Activated CD8-positive, alpha-beta memory T cell treated with anti-CD3 and anti-CD28 coated beads for 36 hours (primary cell): ENCODE results near the gene MIER1. TPM values are rescaled to one million over a fixed set of nuclear protein-coding genes. Genes with fewer than 3 reads are reported as not detected.

Experiments used
- CTCF ChIA-PET: fragments of 350-600 bp; sonication (Branson Sonifier 250); formaldehyde crosslinking; loops from one replicate; lab custom pipeline; 2021; ENCODE audit warnings: antibody characterized with exemption; lab: Charles Lee
- POLR2A ChIA-PET: fragments of 350-600 bp; sonication (Branson Sonifier 250); formaldehyde crosslinking; loops from one replicate; lab custom pipeline; 2021; ENCODE audit warnings: antibody characterized with exemption; lab: Charles Lee
- total RNA-seq, 2 experiments: library from RNA; stranded (reverse); gene quantifications; one replicate each; pipeline ENCODE4 v1.2.3, GENCODE V29; 2021

Gene MIER1
- total RNA-seq, 2 experiments from 2014 or later: 46.3 to 48.0 TPM

DNA sequence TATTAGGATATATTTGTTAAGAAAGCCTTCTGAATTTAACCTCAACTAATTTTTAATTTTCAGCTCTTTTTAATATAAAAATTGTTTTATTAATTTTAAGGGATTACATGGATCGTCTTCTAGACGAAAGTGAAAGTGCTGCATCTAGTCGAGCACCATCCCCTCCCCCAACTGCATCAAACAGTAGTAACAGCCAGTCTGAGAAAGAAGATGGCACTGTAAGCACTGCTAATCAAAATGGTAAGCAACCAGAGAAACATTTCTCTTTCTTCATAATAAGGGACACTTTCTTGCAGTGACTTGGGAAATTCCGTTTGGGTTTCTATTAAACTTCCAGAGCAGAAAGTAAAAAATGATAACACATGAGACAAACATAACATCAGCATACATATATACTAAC is 56.9 kb downstream of the MIER1 start:
- POLR2A ChIA-PET: no interaction called here
- CTCF ChIA-PET: no interaction called here

DNA sequence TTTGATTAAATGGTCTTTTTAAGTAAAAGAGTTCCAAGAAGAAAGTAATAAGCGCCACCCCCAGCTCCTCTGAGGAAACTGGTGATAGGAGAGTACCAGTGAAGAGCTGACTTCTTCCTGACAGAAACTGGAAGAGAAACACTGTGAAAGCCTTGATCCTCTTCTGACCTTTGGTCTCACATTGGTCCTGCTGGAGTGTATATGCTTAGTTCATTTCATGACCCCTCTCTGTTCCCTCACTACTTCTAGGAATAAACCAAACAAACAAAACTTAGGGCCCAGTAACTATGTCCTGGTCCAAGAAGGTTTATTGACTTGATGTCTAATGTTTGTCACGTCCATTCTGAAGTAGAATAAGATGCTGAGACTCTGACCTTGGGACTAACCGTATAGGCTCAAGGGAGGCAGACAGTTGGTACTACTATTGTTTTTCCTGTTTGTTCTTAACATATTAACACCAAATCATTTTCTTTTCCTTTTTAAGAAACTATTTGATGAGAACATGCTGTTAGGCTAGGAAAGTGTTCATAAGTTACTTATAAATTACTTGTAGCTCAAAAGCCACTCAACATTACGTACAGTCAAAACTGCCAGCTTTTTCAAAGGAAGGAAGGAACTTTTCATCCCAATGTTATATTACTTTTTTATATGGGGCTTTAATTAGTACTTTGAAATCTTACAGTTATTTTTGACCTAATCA is 57.9 kb downstream of the MIER1 start:
- ChIA-PET POLR2A (no interaction called here), CTCF (no interaction called here)

DNA sequence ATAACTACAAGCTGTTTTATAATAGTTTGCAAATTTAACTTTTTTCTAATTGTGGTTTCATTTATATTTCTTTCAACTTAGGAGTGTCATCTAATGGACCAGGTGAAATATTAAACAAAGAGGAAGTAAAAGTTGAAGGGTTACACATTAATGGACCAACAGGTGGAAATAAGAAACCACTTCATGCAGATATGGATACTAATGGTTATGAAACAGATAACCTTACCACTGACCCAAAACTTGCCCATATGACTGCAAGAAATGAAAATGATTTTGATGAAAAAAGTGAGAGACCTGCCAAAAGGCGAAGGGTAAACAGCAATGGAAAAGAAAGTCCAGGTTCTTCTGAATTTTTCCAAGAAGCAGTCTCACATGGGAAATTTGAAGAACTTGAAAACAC is 59.7 kb downstream of the MIER1 start:
- ChIA-PET CTCF (no interaction called here), POLR2A (no interaction called here)

DNA sequence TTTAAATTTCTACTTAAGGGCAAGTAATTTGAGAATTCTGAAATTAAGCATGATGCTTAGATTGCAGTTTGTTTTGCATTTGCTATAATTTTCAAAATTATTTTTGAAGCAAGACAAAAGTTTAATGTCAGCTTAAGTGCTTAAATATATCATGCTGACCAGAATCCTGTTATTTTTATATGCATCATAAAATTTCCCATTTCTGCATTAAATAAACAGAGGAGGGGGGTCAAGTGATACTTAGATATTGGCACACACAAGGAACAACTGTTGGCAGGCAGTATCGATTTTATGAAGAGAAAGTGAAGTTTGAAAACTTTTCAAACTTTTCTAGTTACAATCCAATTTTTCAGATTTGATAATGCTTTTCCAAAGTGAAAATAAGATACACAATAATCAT is 61.0 kb downstream of the MIER1 start:
- CTCF ChIA-PET: interaction anchor here (0.6 to 0.7 kb wide), 2 partner anchors 17 to 30 kb away, joined by 3 to 4 read pairs; no protein-coding TSS in a partner anchor
- POLR2A ChIA-PET: no interaction called here

DNA sequence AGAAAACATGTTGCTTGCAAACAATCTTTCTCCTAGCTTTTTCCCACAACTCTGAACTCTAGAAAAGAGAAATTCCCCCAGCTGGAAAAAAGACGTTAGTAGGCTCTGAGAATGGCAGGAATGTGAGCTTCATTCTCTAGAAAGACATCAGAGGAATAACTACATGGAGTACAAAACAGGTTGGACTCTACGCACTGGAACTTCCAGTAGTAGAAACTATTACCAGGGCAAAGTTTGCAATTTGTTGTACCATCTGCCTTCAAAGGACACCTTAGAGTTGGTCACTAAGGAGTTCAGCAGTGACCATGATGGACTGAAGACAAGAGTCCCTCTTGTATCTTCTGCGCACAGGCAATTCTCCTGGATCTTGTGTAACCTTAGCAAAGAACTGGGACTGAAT is 68.3 kb downstream of the MIER1 start:
- CTCF ChIA-PET: no interaction called here

DNA sequence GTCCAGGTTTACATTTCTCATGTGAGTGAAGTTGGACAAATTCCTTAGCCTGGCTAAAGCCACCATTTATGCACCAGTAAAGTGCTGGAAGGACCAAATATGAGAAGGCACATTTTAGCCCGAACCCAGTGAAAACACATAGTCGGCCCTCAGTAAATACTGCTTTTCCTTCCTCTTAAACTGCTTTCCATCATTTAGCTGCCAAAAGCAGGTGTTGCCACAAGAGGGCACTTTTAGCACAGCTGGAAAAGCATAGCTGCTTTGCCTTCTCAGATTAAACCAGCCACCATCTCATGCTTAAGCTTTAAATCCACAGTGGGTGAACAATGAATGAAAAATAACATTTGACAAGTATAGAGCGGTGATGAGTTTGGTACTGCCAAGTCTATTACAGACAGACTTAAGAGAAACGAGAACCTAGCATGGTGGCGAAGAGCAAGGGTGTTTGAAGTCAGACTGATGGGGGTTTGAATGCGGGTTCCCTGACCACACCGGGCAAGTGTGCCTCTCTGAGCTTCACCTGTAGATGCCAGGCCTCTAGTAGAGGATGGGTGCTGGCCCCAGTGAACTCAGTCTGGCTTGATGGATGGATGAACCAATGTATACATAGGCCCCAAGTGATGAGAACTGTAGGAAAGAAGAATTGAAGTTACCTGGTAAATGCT is 71.4 kb downstream of the MIER1 start:
- ChIA-PET POLR2A (no interaction called here), CTCF (interaction anchor here (0.6 to 2.0 kb wide), 8 partner anchors 33 to 217 kb away, joined by 3 to 9 read pairs (median 4); no protein-coding TSS in a partner anchor)

More for the DNA sequence above, 68.3 kb downstream of the MIER1 start:
- POLR2A ChIA-PET: no interaction called here

DNA sequence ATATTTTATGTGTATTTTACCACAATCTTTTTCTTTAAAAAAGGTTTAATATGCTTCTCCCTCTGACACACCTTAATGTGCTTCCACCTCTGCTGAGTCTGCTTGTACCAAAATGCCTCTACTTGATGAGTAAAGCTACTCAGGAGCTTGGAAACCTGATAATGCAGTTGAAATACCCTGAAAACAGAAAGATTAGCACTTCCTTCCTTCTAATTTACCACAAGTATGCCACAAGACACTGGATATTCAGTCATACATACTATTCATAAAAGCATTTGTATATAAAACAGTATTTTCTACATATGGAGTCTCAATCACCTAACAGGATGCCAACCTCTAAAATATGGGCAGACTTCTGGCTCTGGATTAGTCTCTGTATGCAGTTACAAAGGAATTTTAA is 74.2 kb downstream of the MIER1 start:
- POLR2A ChIA-PET: interaction anchor here (0.6 kb wide), 1 partner anchor 65 kb away, joined by 4 read pairs; no protein-coding TSS in a partner anchor
- CTCF ChIA-PET: no interaction called here

DNA sequence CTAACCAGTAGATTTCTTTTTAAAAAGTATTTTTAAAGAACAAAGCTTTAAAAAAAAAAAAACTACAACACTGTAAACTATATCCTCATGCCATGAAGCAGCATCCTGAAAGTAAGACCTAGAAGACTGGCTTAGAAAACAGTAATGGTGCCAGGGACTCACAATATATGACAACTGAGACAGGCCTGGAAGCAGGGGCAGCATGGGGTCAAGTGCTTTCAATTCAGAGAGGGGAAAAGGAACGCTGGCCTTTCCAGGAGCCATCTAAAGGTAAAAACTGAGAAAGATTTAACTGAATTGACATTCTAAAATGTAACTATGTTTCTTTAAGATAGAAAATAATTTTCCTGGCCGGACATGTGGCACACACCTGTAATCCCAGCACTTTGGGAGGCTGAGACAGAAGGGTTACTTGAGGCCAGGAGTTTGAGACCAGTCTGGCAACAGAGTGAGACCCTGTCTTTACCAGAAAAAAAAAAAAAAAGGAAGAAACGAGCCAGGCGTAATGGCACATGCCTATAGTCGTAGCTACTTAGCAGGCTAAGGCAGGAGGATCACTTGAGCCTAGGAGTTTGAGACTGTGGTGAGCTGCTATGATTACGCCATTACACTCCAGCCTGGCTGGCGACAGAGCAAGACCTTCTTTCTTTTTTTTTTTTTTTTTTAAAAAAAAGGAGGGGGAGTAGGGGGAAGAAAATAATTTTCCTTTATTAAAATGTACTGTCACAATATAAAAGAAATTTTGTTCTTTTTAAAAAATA is 75.0 kb downstream of the MIER1 start:
- ChIA-PET CTCF (no interaction called here), POLR2A (interaction anchor here (0.6 kb wide), 1 partner anchor 65 kb away, joined by 4 read pairs; no protein-coding TSS in a partner anchor)

DNA sequence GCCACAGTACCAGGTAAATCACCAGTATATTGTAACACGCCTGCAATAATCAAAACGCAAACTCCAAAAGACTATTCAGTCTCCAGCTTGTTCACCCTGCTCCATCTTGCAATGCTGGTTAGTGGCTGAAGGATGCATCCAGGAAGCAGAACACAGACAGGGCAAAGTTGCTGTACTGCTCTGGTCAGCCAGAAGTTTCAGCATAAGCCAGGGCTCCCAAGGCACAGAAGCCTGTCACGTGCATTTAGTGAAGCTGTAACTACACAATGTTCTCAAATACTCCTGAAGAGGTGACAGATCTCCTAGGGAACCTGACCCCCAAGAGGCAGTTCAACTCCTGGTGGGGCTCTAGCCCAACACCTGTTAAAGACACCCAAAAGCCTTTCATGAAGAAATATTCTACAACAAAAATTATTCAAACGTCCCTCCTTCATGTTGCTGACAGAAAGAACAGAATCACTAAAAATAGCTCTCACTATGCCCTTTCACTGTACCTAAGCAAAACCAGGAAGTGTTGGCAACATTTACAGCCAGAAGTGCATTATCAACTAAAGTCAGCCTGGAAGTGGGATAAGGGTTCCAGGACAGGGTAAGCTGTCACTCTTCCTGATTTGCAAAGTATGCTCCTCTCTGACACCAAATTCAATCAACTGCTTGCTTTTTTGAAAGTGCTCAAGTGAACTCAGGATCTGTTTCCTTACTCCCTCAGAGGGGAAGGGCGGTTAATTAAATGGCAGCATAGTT is 77.1 kb downstream of the MIER1 start:
- ChIA-PET POLR2A (no interaction called here), CTCF (no interaction called here)

DNA sequence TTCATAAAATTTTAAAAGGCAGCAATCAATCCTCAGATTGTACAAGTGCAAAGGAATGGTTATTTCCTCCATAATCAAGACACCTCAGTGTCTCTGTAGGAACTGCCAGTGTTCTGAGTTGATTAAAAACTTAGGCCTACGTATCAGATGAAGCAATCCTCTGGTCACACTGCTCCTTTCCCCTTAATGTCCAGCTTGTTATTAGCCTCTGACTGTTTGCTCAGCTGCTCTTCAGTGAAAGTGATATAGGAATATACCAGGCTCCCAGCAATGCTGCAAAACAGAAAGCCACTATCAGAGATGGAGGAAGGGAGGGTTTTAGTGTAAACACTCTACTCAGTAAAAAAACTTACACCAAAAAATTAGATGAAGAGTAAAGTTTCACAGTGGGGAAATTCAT is 79.4 kb downstream of the MIER1 start:
- POLR2A ChIA-PET: no interaction called here
- CTCF ChIA-PET: no interaction called here

- POLR2A ChIA-PET: no interaction called here
- CTCF ChIA-PET: no interaction called here
Observed at GRCh38 chr1:67005068-67005467, 80.3 kb downstream of the MIER1 start.

GRCh38 chr1:67009792-67010191 is 85.0 kb downstream of the MIER1 start:
- ChIA-PET POLR2A (no interaction called here), CTCF (no interaction called here)

DNA sequence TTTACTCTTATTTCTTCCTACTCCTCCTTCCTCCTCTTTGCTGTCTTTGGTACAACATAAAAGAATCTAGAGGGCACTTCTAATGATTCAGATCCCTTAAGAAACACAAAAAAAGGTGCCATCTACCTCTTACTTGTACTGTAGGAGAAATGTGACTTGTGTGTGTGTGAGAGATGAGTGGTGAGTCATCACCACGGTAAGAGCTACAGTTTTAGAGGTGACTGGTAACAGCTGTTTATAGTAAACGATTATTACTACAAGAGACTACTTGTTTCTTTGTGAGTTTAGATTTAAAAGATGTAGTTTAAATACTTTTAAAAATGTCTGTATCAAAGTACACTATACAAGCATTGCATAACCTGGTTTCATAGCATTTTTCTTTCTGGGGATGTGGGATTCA is 88.8 kb downstream of the MIER1 start:
- ChIA-PET POLR2A (no interaction called here), CTCF (interaction anchor here (0.6 to 1.4 kb wide), 2 partner anchors 10 to 137 kb away, joined by 3 to 4 read pairs; no protein-coding TSS in a partner anchor)

DNA sequence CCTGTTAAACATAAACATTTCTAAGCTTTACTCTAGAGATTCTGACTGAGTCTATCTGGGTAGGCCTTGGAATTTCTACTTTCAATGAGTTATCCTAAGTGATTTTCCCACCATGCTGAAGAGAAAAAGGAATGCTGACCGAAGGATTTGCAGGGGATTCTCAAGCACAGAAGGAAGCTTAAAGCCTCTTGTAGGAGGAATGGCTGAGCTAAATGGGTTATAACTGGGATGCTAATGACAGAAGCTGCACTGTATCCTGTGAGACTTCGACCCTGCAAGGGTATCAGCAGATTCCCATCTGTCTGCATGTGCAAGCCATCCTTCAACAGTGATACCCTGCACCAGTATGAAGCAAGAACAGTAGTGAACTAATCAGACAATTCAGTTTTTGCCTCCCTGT is 93.8 kb downstream of the MIER1 start:
- POLR2A ChIA-PET: interaction anchor here (0.7 kb wide), 1 partner anchor 38 kb away, joined by 3 read pairs; no protein-coding TSS in a partner anchor
- CTCF ChIA-PET: interaction anchor here (0.9 kb wide), 1 partner anchor 14 kb away, joined by 3 read pairs; no protein-coding TSS in a partner anchor

DNA sequence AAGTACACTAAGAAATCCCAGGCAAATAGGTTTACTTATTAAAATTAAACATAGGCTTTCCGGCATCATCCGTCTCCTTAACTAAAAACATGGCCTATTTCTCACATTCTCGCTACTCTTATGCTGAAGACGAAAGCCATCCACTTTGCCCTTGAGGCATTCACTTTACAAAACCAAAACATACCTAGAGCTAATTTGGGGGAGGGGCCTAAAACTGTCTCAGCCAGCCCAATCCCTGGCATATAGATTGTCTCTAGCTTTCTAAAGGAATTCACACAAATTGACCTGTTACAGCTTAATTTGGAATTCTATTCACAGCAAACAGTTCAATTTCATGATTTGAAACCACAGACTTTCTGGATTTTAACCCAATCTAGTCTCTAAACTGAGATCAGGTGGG is 94.3 kb downstream of the MIER1 start:
- CTCF ChIA-PET: no interaction called here
- POLR2A ChIA-PET: interaction anchor here (0.7 kb wide), 1 partner anchor 38 kb away, joined by 3 read pairs; no protein-coding TSS in a partner anchor

- CTCF ChIA-PET: no interaction called here
- POLR2A ChIA-PET: interaction anchor here (0.7 kb wide), 1 partner anchor 39 kb away, joined by 3 read pairs; no protein-coding TSS in a partner anchor
Observed at GRCh38 chr1:67019600-67020136, 94.9 kb downstream of the MIER1 start.

- POLR2A ChIA-PET: no interaction called here
- CTCF ChIA-PET: no interaction called here
Observed at GRCh38 chr1:67020304-67020703, 95.5 kb downstream of the MIER1 start.

DNA sequence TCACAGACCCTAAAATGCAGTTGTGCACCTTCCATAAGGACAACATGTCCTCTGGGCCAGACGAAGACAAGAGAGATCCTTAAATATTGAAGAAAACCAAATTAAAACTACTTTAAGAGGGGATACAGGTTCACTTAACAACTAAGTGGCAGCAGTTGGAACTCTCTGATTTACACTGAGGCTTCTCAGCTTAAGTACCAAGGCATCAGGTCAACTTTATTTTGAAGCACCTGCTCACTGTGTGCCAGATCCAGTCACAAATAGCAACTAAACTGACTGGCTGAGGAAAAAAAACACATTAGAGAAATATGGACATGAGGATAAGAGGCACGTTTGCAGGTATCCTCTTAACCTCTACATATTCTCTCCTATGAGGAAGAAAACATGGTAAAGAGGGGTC is 96.0 kb downstream of the MIER1 start:
- CTCF ChIA-PET: no interaction called here

DNA sequence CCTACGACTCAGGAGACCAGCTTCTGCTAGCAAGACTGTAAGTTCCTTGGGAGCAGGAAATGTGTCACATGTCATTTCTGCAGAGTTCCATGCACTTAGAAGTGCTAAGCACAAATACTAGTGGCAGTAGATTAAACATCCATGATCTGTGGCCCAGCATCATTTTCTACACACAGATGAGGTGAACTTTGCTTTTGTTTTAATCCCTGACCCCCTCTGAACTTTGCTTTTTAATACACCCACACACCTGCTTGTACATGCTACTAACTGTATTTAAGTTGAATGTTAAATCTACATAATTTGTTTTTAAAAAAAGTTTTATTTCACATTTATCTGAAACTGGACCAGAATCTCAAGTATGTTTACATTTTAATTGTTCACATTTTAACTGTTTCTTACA is 104.7 kb downstream of the MIER1 start:
- POLR2A ChIA-PET: no interaction called here
- CTCF ChIA-PET: interaction anchor here (0.6 to 1.5 kb wide), 2 partner anchors 26 to 34 kb away, joined by 4 to 5 read pairs; no protein-coding TSS in a partner anchor

More for the DNA sequence above, 96.0 kb downstream of the MIER1 start:
- POLR2A ChIA-PET: no interaction called here
